Measurements from ENCODE around the gene GGCX.

The GGCX gene

GRCh38 chr2:85550486-85550885, 10.8 kb downstream of the GGCX start:
- Histone ChIP-seq H4K20me1 (ENCODE audit: insufficient read depth, low read length) (peaks cover under 1% of the 10 kb centered on the region; the same call in 1 of the 2 replicates), H3K9me3 (replicated peaks; ENCODE audit: insufficient read depth, low read length) (no peaks in the 10 kb centered on the region), H3K9ac (ENCODE audit: low read length) (no peak overlapping the region), H3K79me2 (ENCODE audit: low read length) (no peaks in the 10 kb centered on the region), H3K4me2 (ENCODE audit: low read depth, low read length) (no peak overlapping the region), H3F3A (ENCODE audit: insufficient read depth, low read length) (peaks cover 30% of the 10 kb centered on the region), H3K4me3 (ENCODE audit: low read length) (no peak overlapping the region), H3K27me3 (replicated peaks; ENCODE audit: insufficient read depth, low read length) (no peaks in the 10 kb centered on the region), H2AFZ (ENCODE audit: low read length) (no peak overlapping the region), H3K27ac (ENCODE audit: low read length) (no peak overlapping the region), H3K4me1 (ENCODE audit: low read length) (no peaks in the 10 kb centered on the region), H3K36me3 (replicated peaks; ENCODE audit: insufficient read depth, low read length) (no peaks in the 10 kb centered on the region; the same call in 1 of the 2 replicates), H3K9me2 (replicated peaks; ENCODE audit: insufficient read depth, low read length) (no peaks in the 10 kb centered on the region)
- TF ChIP-seq EZH2phosphoT487 (IDR thresholded peaks at IDR 0.05; ENCODE audit: low read length) = no peak
- TF ChIP-seq EZH2 (optimal IDR thresholded peaks at IDR 0.05; ENCODE audit: low read depth, low read length) = no peak
- no peak for TF ChIP-seq CTCF (IDR thresholded peaks at IDR 0.05; ENCODE audit: low read length)
- DNase-seq = no peak

- Histone ChIP-seq H3K27ac (ENCODE audit: low read length) (no peak overlapping the region), H3K4me2 (ENCODE audit: low read depth, low read length) (no peak overlapping the region), H3F3A (ENCODE audit: insufficient read depth, low read length) (peaks cover 35% of the 10 kb centered on the region)
Measured at GRCh38 chr2:85549826-85550225, 11.5 kb downstream of the GGCX start.

GRCh38 chr2:85549095-85549494, 12.2 kb downstream of the GGCX start:
- peaks cover 3% of the 10 kb centered on the region; the same call in 1 of the 2 replicates for H4K20me1 ChIP-seq (ENCODE audit: insufficient read depth, low read length)
- H3K27me3 ChIP-seq (replicated peaks; ENCODE audit: insufficient read depth, low read length) = no peaks in the 10 kb centered on the region
- no peak for TF ChIP-seq EZH2phosphoT487 (IDR thresholded peaks at IDR 0.05; ENCODE audit: low read length)
- TF ChIP-seq EZH2 (optimal IDR thresholded peaks at IDR 0.05; ENCODE audit: low read depth, low read length) = no peak
- no peak for TF ChIP-seq CTCF (IDR thresholded peaks at IDR 0.05; ENCODE audit: low read length)
- no peak for DNase-seq
- H3F3A ChIP-seq (ENCODE audit: insufficient read depth, low read length) = peaks cover 41% of the 10 kb centered on the region
- no peak overlapping the region for H2AFZ ChIP-seq (ENCODE audit: low read length)
- no peaks in the 10 kb centered on the region; the same call in 1 of the 2 replicates for H3K36me3 ChIP-seq (replicated peaks; ENCODE audit: insufficient read depth, low read length)
- H3K4me1 ChIP-seq (ENCODE audit: low read length) = no peaks in the 10 kb centered on the region
- no peaks in the 10 kb centered on the region for H3K9me3 ChIP-seq (replicated peaks; ENCODE audit: insufficient read depth, low read length)
- H3K27ac ChIP-seq (ENCODE audit: low read length) = no peak overlapping the region
- H3K79me2 ChIP-seq (ENCODE audit: low read length) = no peaks in the 10 kb centered on the region
- no peak overlapping the region for H3K9ac ChIP-seq (ENCODE audit: low read length)
- no peaks in the 10 kb centered on the region for H3K9me2 ChIP-seq (replicated peaks; ENCODE audit: insufficient read depth, low read length)
- no peak overlapping the region for H3K4me3 ChIP-seq (ENCODE audit: low read length)
- H3K4me2 ChIP-seq (ENCODE audit: low read depth, low read length) = no peak overlapping the region

More at GRCh38 chr2:85549826-85550225, 11.5 kb downstream of the GGCX start:
- DNase-seq = no peak
- Histone ChIP-seq H3K27me3 (replicated peaks; ENCODE audit: insufficient read depth, low read length) (no peaks in the 10 kb centered on the region), H3K36me3 (replicated peaks; ENCODE audit: insufficient read depth, low read length) (no peaks in the 10 kb centered on the region; the same call in 1 of the 2 replicates), H3K9me3 (replicated peaks; ENCODE audit: insufficient read depth, low read length) (no peaks in the 10 kb centered on the region), H3K4me1 (ENCODE audit: low read length) (no peaks in the 10 kb centered on the region), H3K79me2 (ENCODE audit: low read length) (no peaks in the 10 kb centered on the region), H4K20me1 (ENCODE audit: insufficient read depth, low read length) (peaks cover 3% of the 10 kb centered on the region; the same call in 1 of the 2 replicates), H2AFZ (ENCODE audit: low read length) (no peak overlapping the region), H3K9me2 (replicated peaks; ENCODE audit: insufficient read depth, low read length) (no peaks in the 10 kb centered on the region), H3K9ac (ENCODE audit: low read length) (no peak overlapping the region), H3K4me3 (ENCODE audit: low read length) (no peak overlapping the region)
- TF ChIP-seq EZH2 (optimal IDR thresholded peaks at IDR 0.05; ENCODE audit: low read depth, low read length) = no peak
- TF ChIP-seq CTCF (IDR thresholded peaks at IDR 0.05; ENCODE audit: low read length) = no peak
- no peak for TF ChIP-seq EZH2phosphoT487 (IDR thresholded peaks at IDR 0.05; ENCODE audit: low read length)
